Upper lobe of left lung (tissue), 6 donors: Measurements from ENCODE around the gene TTPAL. TPM values are rescaled to one million over a fixed set of nuclear protein-coding genes. Genes with fewer than 3 reads are reported as not detected.

ENCODE experiments used
- ATAC-seq, 2 donors: fragments of 200-7000 bp; cut with Tn5 transposase; one replicate each; pipeline ENCODE4 v1.9.1; 2022; ENCODE audit warnings: mild to moderate bottlenecking in 2 of 2, moderate library complexity in 2 of 2; ENCODE audit not compliant: low FRiP score in 2 of 2
- DNase-seq, 2 donors: peaks; one replicate each; pipeline ENCODE4 v3.0.0-alpha.2; 2019 to 2020
- H3K27ac ChIP-seq, 4 donors: fragments of 200-600 bp; sonication (generic); one replicate each; pipeline ENCODE4 v1.5.1; 2016 to 2019
- H3K27me3 ChIP-seq, 4 donors: fragments of 200-600 bp; sonication (generic); one replicate each; pipeline ENCODE4 v1.5.1; 2017 to 2019
- H3K36me3 ChIP-seq, 4 donors: fragments of 200-600 bp; sonication (generic); one replicate each; pipeline ENCODE4 v1.5.1; 2016 to 2019
- H3K4me1 ChIP-seq, 4 donors: fragments of 200-600 bp; sonication (generic); one replicate each; pipeline ENCODE4 v1.5.1; 2018 to 2019
- H3K4me3 ChIP-seq, 4 donors: fragments of 200-600 bp; sonication (generic); one replicate each; pipeline ENCODE4 v1.5.1; 2017 to 2019; ENCODE audit warnings: mild to moderate bottlenecking in 2 of 4, moderate library complexity in 1 of 4
- H3K9me3 ChIP-seq, 4 donors: fragments of 200-600 bp; sonication (generic); one replicate each; pipeline ENCODE4 v1.5.1; 2018 to 2019
- CTCF ChIP-seq, 6 experiments: fragments of 450-650 bp in 4 of 6; fragments of 200-600 bp in 2 of 6; sonication (generic) in 2 of 6; IDR thresholded peaks; one replicate each; pipeline ENCODE4 v1.5.1; 2016 to 2019; ENCODE audit warnings: antibody characterized with exemption in 6 of 6
- EP300 ChIP-seq, 4 donors: sonication (generic); formaldehyde crosslinking; IDR thresholded peaks; one replicate each; pipeline ENCODE4 v1.5.1; 2017; ENCODE audit warnings: antibody characterized with exemption in 4 of 4, control low read depth in 2 of 4
- POLR2A ChIP-seq, 4 donors: fragments of 450-650 bp; IDR thresholded peaks; one replicate each; pipeline ENCODE4 v1.5.1; 2016 to 2017; ENCODE audit warnings: antibody characterized with exemption in 4 of 4, mild to moderate bottlenecking in 2 of 4
- POLR2AphosphoS5 ChIP-seq, 2 donors: sonication (generic); formaldehyde crosslinking; IDR thresholded peaks; one replicate each; pipeline ENCODE4 v1.5.1; 2017; ENCODE audit warnings: antibody characterized with exemption in 2 of 2
- WGBS, 2 donors: methylation state at CpG; one replicate each; pipeline ENCODE4 v1.1.5; 2017 to 2018; 5-methylcytosine and 5-hydroxymethylcytosine counted together
- total RNA-seq, 6 donors: library from RNA; depleted of rRNA in 4 of 6; stranded (reverse); fragments of >200 nt in 4 of 6; gene quantifications; one replicate each; pipeline versions ENCODE4 v1.1.0 to v1.2.1, GENCODE V29; 2016 to 2021
- donor health status: DM: no; HTN: no; CAD: no; lungs with moderate emphysema.
- donor health status: DM: no; HTN: yes; CAD: no; lungs with severe emphysema.

TTPAL gene
- total RNA-seq, 6 donors from 2014 or later = 9.4 to 12.2 (median 10.2) TPM

DNA sequence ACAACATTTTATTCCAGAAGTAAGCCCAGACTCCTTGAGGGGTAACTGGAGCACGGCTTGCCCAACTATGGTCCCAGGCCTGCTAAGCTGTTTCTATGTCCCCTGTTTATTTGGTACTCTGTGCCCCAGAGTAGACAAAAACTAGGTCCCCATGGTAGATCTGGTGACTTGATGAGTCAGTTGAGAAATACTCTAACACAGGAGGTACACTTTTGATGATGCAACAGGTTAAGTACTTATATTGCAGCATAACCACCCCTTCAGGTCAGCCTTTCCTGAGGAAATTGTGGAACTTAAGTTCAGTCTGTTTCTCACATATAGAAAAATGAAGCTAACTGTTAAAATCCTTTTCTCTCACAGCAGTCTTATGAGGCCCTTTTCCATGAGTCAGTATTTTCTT, 19.6 kb downstream of the TTPAL start:
- H3K27me3 ChIP-seq = no peaks in the 10 kb centered on the region
- DNase-seq (no peak), ATAC-seq (peak; percentile 25 to 78)
- WGBS, 2 donors = 63 to 67% methylated on average over 1 of the region's 1 CpG
- H3K9me3 ChIP-seq = no peaks in the 10 kb centered on the region
- TF ChIP-seq CTCF (IDR thresholded peaks at IDR 0.05) (no peak), POLR2AphosphoS5 (IDR thresholded peaks at IDR 0.05) (peak in 1 of 2 donors; percentile 46), EP300 (IDR thresholded peaks at IDR 0.05) (peak in 1 of 4 donors; percentile 88), POLR2A (IDR thresholded peaks at IDR 0.05) (no peak)
- H3K4me1 ChIP-seq = peaks cover 0 to 13% (median 8%) of the 10 kb centered on the region in 4 donors
- H3K36me3 ChIP-seq = peaks cover 16 to 96% (median 56%) of the 10 kb centered on the region in 4 donors
- H3K4me3 ChIP-seq = no peak overlapping the region
- H3K27ac ChIP-seq = peak overlapping the region; percentile 62 to 78 (median 66)

GRCh38 chr20:44495802-44496481, 20.3 kb downstream of the TTPAL start:
- H3K4me1 ChIP-seq = peaks cover 0 to 13% (median 8%) of the 10 kb centered on the region in 4 donors
- TF ChIP-seq POLR2AphosphoS5 (IDR thresholded peaks at IDR 0.05) = no peak
- no peak for TF ChIP-seq CTCF (IDR thresholded peaks at IDR 0.05)
- TF ChIP-seq POLR2A (IDR thresholded peaks at IDR 0.05) = no peak
- no peaks in the 10 kb centered on the region for H3K9me3 ChIP-seq
- H3K27ac ChIP-seq = peak overlapping the region; percentile 62 to 78 (median 66)
- WGBS, 2 donors = 79 to 92% methylated on average over 3 of the region's 3 CpGs
- H3K36me3 ChIP-seq = peaks cover 23 to 100% (median 61%) of the 10 kb centered on the region in 4 donors
- no peaks in the 10 kb centered on the region for H3K27me3 ChIP-seq
- H3K4me3 ChIP-seq = no peak overlapping the region
- no peak for DNase-seq
- ATAC-seq = peak in 1 of 2 donors; percentile 56

DNA sequence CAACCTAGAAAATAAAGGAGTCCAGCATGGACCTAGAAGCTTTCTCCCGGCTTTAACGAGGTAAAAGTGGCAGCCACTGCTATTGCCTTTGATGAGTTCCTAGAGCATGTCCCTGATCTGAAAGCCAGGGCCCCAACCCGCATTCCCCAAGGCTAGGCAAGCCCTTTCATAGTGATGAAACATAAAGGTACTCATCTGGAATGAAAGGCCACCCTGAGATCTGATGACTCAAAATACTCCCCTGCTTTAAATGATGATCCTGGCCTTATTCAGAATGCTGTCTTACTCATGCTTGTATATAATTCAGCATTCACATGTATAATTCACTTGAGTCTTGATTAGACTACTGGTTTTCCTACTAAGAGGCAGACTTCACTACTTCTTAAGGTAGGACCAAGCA, 21.3 kb downstream of the TTPAL start:
- no peaks in the 10 kb centered on the region for H3K27me3 ChIP-seq
- H3K27ac ChIP-seq = peak overlapping the region in 1 of 4 donors; percentile 66
- peaks cover 31 to 100% (median 65%) of the 10 kb centered on the region in 4 donors for H3K36me3 ChIP-seq
- H3K9me3 ChIP-seq = no peaks in the 10 kb centered on the region
- DNase-seq (no peak), ATAC-seq (no peak)
- WGBS, 2 donors = 92% methylated on average over 2 to 3 of the region's 3 CpGs
- peaks cover 0 to 13% (median 8%) of the 10 kb centered on the region in 4 donors for H3K4me1 ChIP-seq
- H3K4me3 ChIP-seq = no peak overlapping the region
- no peak for TF ChIP-seq POLR2A (IDR thresholded peaks at IDR 0.05)
- TF ChIP-seq EP300 (IDR thresholded peaks at IDR 0.05) = no peak
- TF ChIP-seq POLR2AphosphoS5 (IDR thresholded peaks at IDR 0.05) = no peak
- no peak for TF ChIP-seq CTCF (IDR thresholded peaks at IDR 0.05)

DNA sequence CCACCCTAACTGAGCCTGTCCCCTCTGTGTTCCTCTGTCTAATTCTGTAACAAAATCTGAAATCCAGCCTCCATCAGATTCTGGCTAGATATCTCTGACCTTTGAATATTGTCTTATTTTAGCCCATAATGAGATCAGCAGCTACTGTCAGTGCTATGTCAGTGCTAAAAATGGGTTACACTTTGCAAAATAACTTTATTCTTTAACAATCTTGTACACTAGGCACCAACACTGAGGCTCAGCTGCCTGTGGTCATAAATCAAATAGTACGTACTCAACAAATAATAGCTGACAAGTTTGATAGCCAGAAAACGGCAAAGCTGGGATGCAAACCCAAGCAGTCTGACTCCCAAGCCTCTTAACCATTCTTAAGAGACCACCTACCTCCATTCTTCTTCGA, 22.1 kb downstream of the TTPAL start:
- DNase-seq = no peak
- Histone ChIP-seq H3K4me1 (peaks cover 0 to 13% (median 8%) of the 10 kb centered on the region in 4 donors), H3K27me3 (no peaks in the 10 kb centered on the region), H3K36me3 (peaks cover 33 to 100% (median 63%) of the 10 kb centered on the region in 4 donors), H3K27ac (no peak overlapping the region), H3K4me3 (no peak overlapping the region), H3K9me3 (no peaks in the 10 kb centered on the region)
- 74 to 76% methylated on average over 3 of the region's 3 CpGs for WGBS, 2 donors
- TF ChIP-seq POLR2A (IDR thresholded peaks at IDR 0.05) (no peak), CTCF (IDR thresholded peaks at IDR 0.05) (no peak), EP300 (IDR thresholded peaks at IDR 0.05) (no peak), POLR2AphosphoS5 (IDR thresholded peaks at IDR 0.05) (no peak)
- no peak for ATAC-seq

- no peaks in the 10 kb centered on the region for H3K9me3 ChIP-seq
- TF ChIP-seq CTCF (IDR thresholded peaks at IDR 0.05) (no peak), EP300 (IDR thresholded peaks at IDR 0.05) (no peak), POLR2AphosphoS5 (IDR thresholded peaks at IDR 0.05) (no peak), POLR2A (IDR thresholded peaks at IDR 0.05) (no peak)
- WGBS, 2 donors = 91 to 93% methylated on average over 3 of the region's 3 CpGs
- peaks cover 0 to 6% (median 4%) of the 10 kb centered on the region in 4 donors for H3K4me1 ChIP-seq
- ATAC-seq = no peak
- no peak overlapping the region for H3K27ac ChIP-seq
- H3K36me3 ChIP-seq = peaks cover 47 to 100% (median 73%) of the 10 kb centered on the region in 4 donors
- no peak for DNase-seq
- H3K4me3 ChIP-seq = no peak overlapping the region
- no peaks in the 10 kb centered on the region for H3K27me3 ChIP-seq
These were observed 24.5 kb downstream of the TTPAL start for GRCh38 chr20:44500221-44500620.
